ENCODE data around the gene PODN.

The PODN gene

DNA sequence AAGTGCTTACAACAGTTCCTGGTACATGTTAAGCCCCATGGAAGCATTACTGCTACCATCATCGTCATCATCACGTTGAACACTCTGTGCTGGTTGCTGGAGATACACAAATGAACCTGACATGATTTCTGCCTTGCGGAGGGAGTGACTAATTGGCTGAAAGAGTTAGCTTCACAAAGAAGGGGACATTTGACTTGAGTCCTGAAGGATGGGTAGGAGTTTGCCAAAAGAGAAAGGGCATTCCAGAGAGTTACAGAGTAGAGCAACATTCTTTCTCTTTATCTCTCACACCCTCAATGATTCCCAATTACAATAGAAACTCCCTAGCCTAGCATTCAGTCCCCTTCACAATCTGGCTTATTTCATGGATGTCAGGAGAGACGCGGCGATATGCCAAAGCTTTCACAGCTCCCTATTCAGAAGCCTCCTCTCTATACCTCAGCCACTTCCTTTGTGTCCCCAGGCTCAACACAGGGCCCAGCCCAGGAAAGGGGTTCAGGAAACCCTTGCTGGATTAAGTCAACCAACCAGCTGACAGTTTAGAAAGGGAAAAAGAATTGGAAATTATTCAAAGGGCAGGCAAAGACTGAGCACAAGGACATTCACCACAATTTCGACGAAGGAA, 42.4 kb downstream of the PODN start:
- no peak overlapping the region for H2AFZ ChIP-seq (ENCODE audit: low read length)
- H3K9me3 ChIP-seq (ENCODE audit: low read length), result peaks cover 3% of the 10 kb centered on the region; the same call in 1 of the 2 replicates
- H3K27ac ChIP-seq (ENCODE audit: low read depth, low read length, poor library complexity, severe bottlenecking), result no peak overlapping the region
- H3K27me3 ChIP-seq (ENCODE audit: insufficient read depth, low read length), result peaks cover 8% of the 10 kb centered on the region; the same call in 1 of the 2 replicates
- TF ChIP-seq, protein P1, sequence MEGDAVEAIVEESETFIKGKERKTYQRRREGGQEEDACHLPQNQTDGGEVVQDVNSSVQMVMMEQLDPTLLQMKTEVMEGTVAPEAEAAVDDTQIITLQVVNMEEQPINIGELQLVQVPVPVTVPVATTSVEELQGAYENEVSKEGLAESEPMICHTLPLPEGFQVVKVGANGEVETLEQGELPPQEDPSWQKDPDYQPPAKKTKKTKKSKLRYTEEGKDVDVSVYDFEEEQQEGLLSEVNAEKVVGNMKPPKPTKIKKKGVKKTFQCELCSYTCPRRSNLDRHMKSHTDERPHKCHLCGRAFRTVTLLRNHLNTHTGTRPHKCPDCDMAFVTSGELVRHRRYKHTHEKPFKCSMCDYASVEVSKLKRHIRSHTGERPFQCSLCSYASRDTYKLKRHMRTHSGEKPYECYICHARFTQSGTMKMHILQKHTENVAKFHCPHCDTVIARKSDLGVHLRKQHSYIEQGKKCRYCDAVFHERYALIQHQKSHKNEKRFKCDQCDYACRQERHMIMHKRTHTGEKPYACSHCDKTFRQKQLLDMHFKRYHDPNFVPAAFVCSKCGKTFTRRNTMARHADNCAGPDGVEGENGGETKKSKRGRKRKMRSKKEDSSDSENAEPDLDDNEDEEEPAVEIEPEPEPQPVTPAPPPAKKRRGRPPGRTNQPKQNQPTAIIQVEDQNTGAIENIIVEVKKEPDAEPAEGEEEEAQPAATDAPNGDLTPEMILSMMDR (IDR thresholded peaks at IDR 0.05; ENCODE audit: low read length), result no peak
- no peak for TF ChIP-seq EZH2 (IDR thresholded peaks at IDR 0.05; ENCODE audit: borderline replicate concordance, low read length)
- H4K20me1 ChIP-seq (ENCODE audit: insufficient read depth, low read length), result no peaks in the 10 kb centered on the region
- H3K36me3 ChIP-seq (ENCODE audit: insufficient read depth, low read length), result no peaks in the 10 kb centered on the region
- no peaks in the 10 kb centered on the region; the same call in 1 of the 2 replicates for H3F3A ChIP-seq (ENCODE audit: insufficient read depth, low read length)
- H3K9me2 ChIP-seq (ENCODE audit: low read depth, low read length), result no peaks in the 10 kb centered on the region
- no peak overlapping the region for H3K4me2 ChIP-seq (ENCODE audit: low read length)
- H3K9ac ChIP-seq (ENCODE audit: low read length), result no peak overlapping the region
- H3K4me1 ChIP-seq (ENCODE audit: insufficient read depth, low read length, severe bottlenecking), result no peaks in the 10 kb centered on the region
- H3K4me3 ChIP-seq (ENCODE audit: low read depth, low read length, poor library complexity, severe bottlenecking), result no peak overlapping the region
- H3K79me2 ChIP-seq (ENCODE audit: insufficient read depth, low read length), result no peaks in the 10 kb centered on the region

DNA sequence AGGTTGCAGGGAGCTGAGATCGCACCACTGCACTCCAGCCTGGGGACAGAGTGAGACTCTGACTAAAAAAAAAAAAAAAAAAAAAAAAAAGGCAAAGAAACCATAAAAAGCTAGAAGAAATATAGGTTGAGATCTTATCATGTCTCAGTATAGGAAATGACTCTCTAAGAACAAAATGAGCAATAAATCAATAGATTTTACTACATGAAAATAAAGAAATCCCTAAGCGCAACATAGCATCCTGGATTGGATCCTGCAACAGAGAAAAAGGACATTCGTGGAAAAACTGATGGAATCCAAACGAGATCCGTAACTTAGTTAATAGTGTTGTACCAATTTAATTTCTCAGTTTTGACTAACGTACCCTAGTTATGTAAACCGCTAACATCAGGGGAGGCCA, 45.1 kb downstream of the PODN start:
- H3K27ac ChIP-seq (ENCODE audit: low read depth, low read length, poor library complexity, severe bottlenecking), result no peak overlapping the region
- H3K79me2 ChIP-seq (ENCODE audit: insufficient read depth, low read length), result no peaks in the 10 kb centered on the region
- no peak overlapping the region for H3K4me3 ChIP-seq (ENCODE audit: low read depth, low read length, poor library complexity, severe bottlenecking)

DNA sequence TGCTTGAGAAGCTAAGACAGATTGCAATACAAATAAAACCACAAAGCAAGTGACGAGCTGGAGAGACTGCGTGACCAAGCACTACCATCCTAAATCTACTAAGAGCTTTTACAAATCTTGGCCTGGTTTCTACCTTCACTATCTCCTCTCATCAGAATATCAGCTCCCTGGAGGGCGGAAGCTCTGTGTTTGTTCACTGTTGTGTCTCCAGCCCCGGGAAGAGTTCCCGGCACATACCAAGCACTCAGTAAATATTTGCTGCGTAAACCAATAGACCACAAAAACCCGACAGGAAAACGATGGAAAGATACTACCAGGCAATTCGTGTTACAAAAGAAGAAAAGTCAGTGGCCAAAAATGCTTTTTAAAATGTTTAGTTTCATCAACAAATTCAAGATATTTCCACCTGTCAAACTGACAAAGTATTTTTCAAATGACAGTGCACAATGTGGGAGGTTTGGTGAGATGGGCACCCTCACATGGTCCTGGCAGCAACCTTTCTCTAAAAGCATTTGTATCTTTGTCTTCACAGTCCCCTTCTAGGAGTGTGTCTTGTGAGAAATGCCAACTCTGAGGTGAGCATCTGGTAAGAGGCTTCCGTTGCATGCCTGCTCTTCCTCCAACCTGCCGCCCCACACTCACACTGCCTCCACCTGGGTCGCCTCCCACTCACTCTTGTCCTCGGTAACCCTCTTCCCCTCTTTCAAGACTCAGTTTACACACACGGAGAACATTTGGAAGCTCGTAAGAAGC, 45.7 kb downstream of the PODN start:
- Histone ChIP-seq H3K4me1 (ENCODE audit: insufficient read depth, low read length, severe bottlenecking) (no peaks in the 10 kb centered on the region), H3K4me2 (ENCODE audit: low read length) (no peak overlapping the region), H3K79me2 (ENCODE audit: insufficient read depth, low read length) (no peaks in the 10 kb centered on the region), H3K27me3 (ENCODE audit: insufficient read depth, low read length) (0 out of 2 replicates have a peak, but pooled peaks cover 3% of the 10 kb centered on the region), H4K20me1 (ENCODE audit: insufficient read depth, low read length) (no peaks in the 10 kb centered on the region), H3K27ac (ENCODE audit: low read depth, low read length, poor library complexity, severe bottlenecking) (no peak overlapping the region), H3F3A (ENCODE audit: insufficient read depth, low read length) (no peaks in the 10 kb centered on the region), H3K36me3 (ENCODE audit: insufficient read depth, low read length) (no peaks in the 10 kb centered on the region), H3K9me3 (ENCODE audit: low read length) (no peaks in the 10 kb centered on the region), H3K9ac (ENCODE audit: low read length) (no peak overlapping the region), H2AFZ (ENCODE audit: low read length) (no peak overlapping the region), H3K9me2 (ENCODE audit: low read depth, low read length) (no peaks in the 10 kb centered on the region), H3K4me3 (ENCODE audit: low read depth, low read length, poor library complexity, severe bottlenecking) (no peak overlapping the region)
- TF ChIP-seq EZH2 (IDR thresholded peaks at IDR 0.05; ENCODE audit: borderline replicate concordance, low read length), result no peak
- TF ChIP-seq, protein P1 (IDR thresholded peaks at IDR 0.05; ENCODE audit: low read length), result no peak

More for the DNA sequence above, 45.1 kb downstream of the PODN start:
- Histone ChIP-seq H3K4me2 (ENCODE audit: low read length) (no peak overlapping the region), H2AFZ (ENCODE audit: low read length) (no peak overlapping the region), H3K9me3 (ENCODE audit: low read length) (no peaks in the 10 kb centered on the region), H3K9me2 (ENCODE audit: low read depth, low read length) (no peaks in the 10 kb centered on the region), H4K20me1 (ENCODE audit: insufficient read depth, low read length) (no peaks in the 10 kb centered on the region), H3K36me3 (ENCODE audit: insufficient read depth, low read length) (no peaks in the 10 kb centered on the region), H3K4me1 (ENCODE audit: insufficient read depth, low read length, severe bottlenecking) (no peaks in the 10 kb centered on the region), H3F3A (ENCODE audit: insufficient read depth, low read length) (no peaks in the 10 kb centered on the region), H3K27me3 (ENCODE audit: insufficient read depth, low read length) (peaks cover 8% of the 10 kb centered on the region; the same call in 1 of the 2 replicates), H3K9ac (ENCODE audit: low read length) (no peak overlapping the region)
- TF ChIP-seq, protein P1 (IDR thresholded peaks at IDR 0.05; ENCODE audit: low read length), result no peak
- TF ChIP-seq EZH2 (IDR thresholded peaks at IDR 0.05; ENCODE audit: borderline replicate concordance, low read length), result no peak

Measured in OCI-LY1 (cell line).